ENCODE data around the gene PNMA1. TPM values are rescaled to one million over a fixed set of nuclear protein-coding genes. Genes with fewer than 3 reads are reported as not detected.

PNMA1 gene
- total RNA-seq, 2 experiments from 2014 or later = 52.6 to 55.9 TPM

DNA sequence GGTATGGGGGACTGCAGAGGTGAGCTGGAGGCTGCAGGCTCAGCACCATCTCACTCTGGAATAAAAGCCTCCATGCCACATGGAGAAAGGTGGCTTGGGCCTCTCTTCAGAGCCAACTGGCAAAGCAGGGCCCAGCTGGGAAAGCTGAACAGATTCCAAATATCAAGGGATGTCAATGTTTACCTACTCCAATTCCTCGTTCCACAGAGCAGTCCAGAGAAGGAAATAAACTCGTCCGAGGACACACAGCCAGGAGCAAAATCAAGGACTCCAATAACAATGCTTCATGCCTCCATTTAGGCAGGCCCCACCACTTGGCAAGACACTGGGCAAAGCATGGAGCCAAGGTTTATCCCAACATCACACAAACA is 36.3 kb upstream of the PNMA1 start:
- Mint-ChIP-seq H3K9me3 (no peaks in the 10 kb centered on the region), H3K36me3 (ENCODE audit: low read depth) (peaks cover 4% of the 10 kb centered on the region), H3K27me3 (no peaks in the 10 kb centered on the region), H3K27ac (peak overlapping the region; percentile 99), H3K4me3 (peak overlapping the region; percentile 48), H3K4me1 (ENCODE audit: low read depth) (peaks cover 100% of the 10 kb centered on the region)
- Histone ChIP-seq H3K27me3 (ENCODE audit: control insufficient read depth in 1 of 2, insufficient read depth in 2 of 2, low read length in 2 of 2) (no peaks in the 10 kb centered on the region), H3K9me3 (ENCODE audit: control insufficient read depth in 1 of 2, insufficient read depth in 1 of 2, low read length in 2 of 2) (no peaks in the 10 kb centered on the region), H3K4me3 (ENCODE audit: low read length) (no peak overlapping the region), H3K4me1 (ENCODE audit: insufficient read depth, low read length) (peaks cover 95% of the 10 kb centered on the region), H3K36me3 (ENCODE audit: insufficient read depth, low read length) (no peaks in the 10 kb centered on the region), H3K27ac (ENCODE audit: low read depth in 1 of 2, low read length in 2 of 2) (peak overlapping the region in 1 of 2 donors; percentile 85)
- DNase-seq = no peak
- intact Hi-C loops (cut with DNase I, micrococcal nuclease) = loop anchor here in 1 of 2 experiments (5.0 kb wide), 1 partner anchor 37 kb away; no protein-coding TSS in a partner anchor
- TF ChIP-seq, protein P1, sequence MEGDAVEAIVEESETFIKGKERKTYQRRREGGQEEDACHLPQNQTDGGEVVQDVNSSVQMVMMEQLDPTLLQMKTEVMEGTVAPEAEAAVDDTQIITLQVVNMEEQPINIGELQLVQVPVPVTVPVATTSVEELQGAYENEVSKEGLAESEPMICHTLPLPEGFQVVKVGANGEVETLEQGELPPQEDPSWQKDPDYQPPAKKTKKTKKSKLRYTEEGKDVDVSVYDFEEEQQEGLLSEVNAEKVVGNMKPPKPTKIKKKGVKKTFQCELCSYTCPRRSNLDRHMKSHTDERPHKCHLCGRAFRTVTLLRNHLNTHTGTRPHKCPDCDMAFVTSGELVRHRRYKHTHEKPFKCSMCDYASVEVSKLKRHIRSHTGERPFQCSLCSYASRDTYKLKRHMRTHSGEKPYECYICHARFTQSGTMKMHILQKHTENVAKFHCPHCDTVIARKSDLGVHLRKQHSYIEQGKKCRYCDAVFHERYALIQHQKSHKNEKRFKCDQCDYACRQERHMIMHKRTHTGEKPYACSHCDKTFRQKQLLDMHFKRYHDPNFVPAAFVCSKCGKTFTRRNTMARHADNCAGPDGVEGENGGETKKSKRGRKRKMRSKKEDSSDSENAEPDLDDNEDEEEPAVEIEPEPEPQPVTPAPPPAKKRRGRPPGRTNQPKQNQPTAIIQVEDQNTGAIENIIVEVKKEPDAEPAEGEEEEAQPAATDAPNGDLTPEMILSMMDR (IDR thresholded peaks at IDR 0.05) = no peak
- POLR2A ChIA-PET = interaction anchor here (4.5 to 20.1 kb wide), 2 partner anchors 8 to 36 kb away, joined by 40 to 430 read pairs; a partner anchor contains a TSS
- no peak for ATAC-seq (ENCODE audit: poor library complexity)
- CTCF ChIA-PET = interaction anchor here (1.7 to 6.3 kb wide), 3 partner anchors 8 to 75 kb away, joined by 6 to 22 read pairs (median 7); no protein-coding TSS in a partner anchor

DNA sequence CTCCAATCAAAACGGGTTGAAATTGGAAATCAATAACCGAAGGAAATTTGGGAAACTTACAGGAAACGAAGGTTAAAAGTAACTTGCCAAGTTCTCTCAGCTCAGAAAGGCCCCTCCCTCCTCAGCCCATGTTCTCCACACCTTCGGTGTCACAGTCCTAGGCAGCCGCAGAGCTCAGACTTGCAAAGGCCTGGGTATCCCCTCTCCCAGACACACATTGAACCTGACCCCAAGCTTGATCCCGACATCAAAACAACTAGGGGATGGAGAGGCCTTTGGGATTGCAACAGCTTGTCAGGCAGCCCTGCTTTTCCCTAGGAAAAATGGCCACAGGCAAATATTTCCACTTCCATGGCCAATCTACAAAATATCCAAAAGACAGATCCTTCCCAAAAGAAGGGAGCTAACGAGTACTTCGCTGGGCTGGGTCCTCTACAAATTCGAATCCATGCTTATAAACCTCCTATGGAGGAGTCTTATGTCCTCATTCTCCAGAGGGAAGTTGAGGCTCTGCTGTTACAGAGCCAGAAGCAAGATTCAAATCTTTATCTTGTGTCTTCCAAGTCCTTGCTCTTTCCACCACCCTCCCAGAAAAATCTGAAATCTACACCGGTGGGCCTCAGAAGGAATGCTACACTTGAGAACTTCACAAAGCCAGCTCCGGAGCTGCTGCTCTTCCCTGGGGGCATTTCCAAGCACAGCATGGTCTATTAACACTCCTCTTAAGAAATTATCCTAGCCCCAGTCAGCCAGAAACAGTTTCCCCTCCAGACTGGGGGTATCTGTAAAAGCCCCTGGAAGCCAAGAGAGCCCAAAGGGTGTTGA is 35.7 kb upstream of the PNMA1 start:
- intact Hi-C loops (cut with DNase I, micrococcal nuclease) = loop anchor here in 1 of 2 experiments (5.0 kb wide), 1 partner anchor 37 kb away; no protein-coding TSS in a partner anchor
- POLR2A ChIA-PET = interaction anchor here (4.5 to 20.1 kb wide), 2 partner anchors 9 to 36 kb away, joined by 40 to 430 read pairs; a partner anchor contains a TSS
- Mint-ChIP-seq H3K36me3 (ENCODE audit: low read depth) (peaks cover 4% of the 10 kb centered on the region), H3K4me3 (peak overlapping the region; percentile 38), H3K9me3 (no peaks in the 10 kb centered on the region), H3K27me3 (no peaks in the 10 kb centered on the region), H3K4me1 (ENCODE audit: low read depth) (peaks cover 100% of the 10 kb centered on the region), H3K27ac (peak overlapping the region; percentile 99)
- ATAC-seq (ENCODE audit: poor library complexity) = no peak
- H3K4me1 ChIP-seq (ENCODE audit: insufficient read depth, low read length) = peaks cover 95% of the 10 kb centered on the region
- H3K4me3 ChIP-seq (ENCODE audit: low read length) = no peak overlapping the region
- H3K36me3 ChIP-seq (ENCODE audit: insufficient read depth, low read length) = no peaks in the 10 kb centered on the region
- TF ChIP-seq, protein P1 (IDR thresholded peaks at IDR 0.05) = no peak
- CTCF ChIA-PET = interaction anchor here (1.7 to 6.3 kb wide), 4 partner anchors 8 to 76 kb away, joined by 4 to 22 read pairs (median 6); no protein-coding TSS in a partner anchor
- no peaks in the 10 kb centered on the region for H3K9me3 ChIP-seq (ENCODE audit: control insufficient read depth in 1 of 2, insufficient read depth in 1 of 2, low read length in 2 of 2)
- H3K27me3 ChIP-seq (ENCODE audit: control insufficient read depth in 1 of 2, insufficient read depth in 2 of 2, low read length in 2 of 2) = no peaks in the 10 kb centered on the region
- H3K27ac ChIP-seq (ENCODE audit: low read depth in 1 of 2, low read length in 2 of 2) = peak overlapping the region in 1 of 2 donors; percentile 1
- DNase-seq = peak in 2 of 14 experiments; percentile 34 to 36

GRCh38 chr14:73748858-73749357 is 34.7 kb upstream of the PNMA1 start:
- H3K4me3 ChIP-seq (ENCODE audit: low read length) = no peak overlapping the region
- H3K36me3 ChIP-seq (ENCODE audit: insufficient read depth, low read length) = no peaks in the 10 kb centered on the region
- DNase-seq (no peak), ATAC-seq (ENCODE audit: poor library complexity) (no peak)
- ChIA-PET POLR2A (interaction anchor here (4.5 kb wide), 1 partner anchor 10 kb away, joined by 40 read pairs; a partner anchor contains a TSS), CTCF (interaction anchor here (0.6 to 1.9 kb wide), 5 partner anchors 9 to 77 kb away, joined by 3 to 7 read pairs (median 4); no protein-coding TSS in a partner anchor)
- H3K9me3 ChIP-seq (ENCODE audit: control insufficient read depth in 1 of 2, insufficient read depth in 1 of 2, low read length in 2 of 2) = no peaks in the 10 kb centered on the region
- Mint-ChIP-seq H3K27ac (peak overlapping the region; percentile 99), H3K27me3 (no peaks in the 10 kb centered on the region), H3K4me3 (peak overlapping the region; percentile 25), H3K36me3 (ENCODE audit: low read depth) (peaks cover 4% of the 10 kb centered on the region), H3K9me3 (no peaks in the 10 kb centered on the region), H3K4me1 (ENCODE audit: low read depth) (peaks cover 100% of the 10 kb centered on the region)
- no peaks in the 10 kb centered on the region for H3K27me3 ChIP-seq (ENCODE audit: control insufficient read depth in 1 of 2, insufficient read depth in 2 of 2, low read length in 2 of 2)
- intact Hi-C loops (cut with DNase I, micrococcal nuclease) = no loop called here
- TF ChIP-seq, protein P1 (IDR thresholded peaks at IDR 0.05) = no peak
- peaks cover 95% of the 10 kb centered on the region for H3K4me1 ChIP-seq (ENCODE audit: insufficient read depth, low read length)
- no peak overlapping the region for H3K27ac ChIP-seq (ENCODE audit: low read depth in 1 of 2, low read length in 2 of 2)
